ENCODE measurements around the gene MMEL1. TPM values are rescaled to one million over a fixed set of nuclear protein-coding genes. Genes with fewer than 3 reads are reported as not detected.

MMEL1 gene
- total and polyA plus RNA-seq, 2 experiments from 2014 or later: 0.57 to 0.90 TPM

- H4K20me1 ChIP-seq (replicated peaks; ENCODE audit: insufficient read depth): no peaks in the 10 kb centered on the region
- peaks cover 4% of the 10 kb centered on the region; the same call in 1 of the 3 replicates for H3K36me3 Mint-ChIP-seq (ENCODE audit: low read depth)
- H3K4me3 ChIP-seq: no peak overlapping the region
- H3K4me1 Mint-ChIP-seq: peaks cover 3% of the 10 kb centered on the region; the same call in 2 of the 3 replicates
- no peaks in the 10 kb centered on the region; the same call in 1 of the 2 replicates for H3K9me2 ChIP-seq (ENCODE audit: insufficient read depth)
- H3K27me3 Mint-ChIP-seq (ENCODE audit: insufficient read depth, low read depth, poor library complexity): peaks cover 12% of the 10 kb centered on the region
- H3K4me1 ChIP-seq (ENCODE audit: insufficient read depth): no peaks in the 10 kb centered on the region; the same call in 1 of the 2 replicates
- no peaks in the 10 kb centered on the region for H3K79me2 ChIP-seq (replicated peaks; ENCODE audit: insufficient read depth)
- ATAC-seq (no peak), DNase-seq (ENCODE audit: low spot score) (no peak)
- no peak overlapping the region for H3K27ac Mint-ChIP-seq
- no peak overlapping the region for H3K4me2 ChIP-seq
- no peaks in the 10 kb centered on the region for H3F3A ChIP-seq (replicated peaks; ENCODE audit: low read depth)
- H3K27me3 ChIP-seq (ENCODE audit: insufficient read depth): no peaks in the 10 kb centered on the region
- H3K36me3 ChIP-seq (ENCODE audit: insufficient read depth): no peaks in the 10 kb centered on the region
- H3K9me3 Mint-ChIP-seq: peaks cover 31% of the 10 kb centered on the region
- no peak overlapping the region for H3K27ac ChIP-seq (ENCODE audit: low read depth)
- no peak overlapping the region for H3K4me3 Mint-ChIP-seq
- TF ChIP-seq ZNF114 (CRISPR knock-in tag; IDR thresholded peaks at IDR 0.05) (no peak), CREB1 (CRISPR knock-in tag; IDR thresholded peaks at IDR 0.05; ENCODE audit: low read depth) (no peak), REST (IDR thresholded peaks at IDR 0.05; ENCODE audit: unreplicated experiment) (no peak), STAT1 (IDR thresholded peaks at IDR 0.05; ENCODE audit: unreplicated experiment) (no peak), ZNF331 (CRISPR knock-in tag; IDR thresholded peaks at IDR 0.05; ENCODE audit: low read depth) (no peak), EZH2 (IDR thresholded peaks at IDR 0.05; ENCODE audit: low read depth, unreplicated experiment) (no peak), ZNF462 (CRISPR knock-in tag; IDR thresholded peaks at IDR 0.05) (no peak), EZH2phosphoT487 (IDR thresholded peaks at IDR 0.05; ENCODE audit: unreplicated experiment) (no peak), JUNB (IDR thresholded peaks at IDR 0.05; ENCODE audit: unreplicated experiment) (no peak), ETS1 (IDR thresholded peaks at IDR 0.05) (no peak), NANOG (IDR thresholded peaks at IDR 0.05; ENCODE audit: borderline replicate concordance) (no peak), POLR2AphosphoS5 (IDR thresholded peaks at IDR 0.05; ENCODE audit: low read depth) (no peak), CTCF (conservative IDR thresholded peaks at IDR 0.05; ENCODE audit: low read depth in 2 of 2) (no peak)
- no peak overlapping the region for H2AFZ ChIP-seq
These were observed 20.0 kb downstream of the MMEL1 start for GRCh38 chr1:2612591-2613365.

All from GM23338 (cell line).